CD14-positive monocyte (primary cell): ENCODE data around the gene ANGPTL8. TPM values are rescaled to one million over a fixed set of nuclear protein-coding genes. Genes with fewer than 3 reads are reported as not detected.

Experiments
- DNase-seq, 3 donors: peaks; one replicate each; pipeline ENCODE4 v3.0.0-alpha.2; 2011 to 2022
- H2AFZ ChIP-seq: 2 replicates; pipeline ENCODE4 v1.6.0; 2012; ENCODE audit warnings: mild to moderate bottlenecking, low read depth, low read length, inconsistent platforms; ENCODE audit not compliant: insufficient read depth, poor library complexity, severe bottlenecking
- H3K27ac ChIP-seq, 2 donors: 1 replicate in 1 of 2; 2 replicates in 1 of 2; pipeline ENCODE4 v1.5.1; 2012 to 2013; ENCODE audit warnings: low read length in 2 of 2, control low read depth in 1 of 2, inconsistent platforms in 1 of 2, low read depth in 1 of 2, mild to moderate bottlenecking in 1 of 2
- H3K27me3 ChIP-seq, 2 donors: one replicate each; pipeline versions ENCODE4 v1.6.0 to v1.6.1; 2011 to 2013; ENCODE audit warnings: low read length in 2 of 2; ENCODE audit not compliant: control insufficient read depth in 2 of 2, insufficient read depth in 2 of 2
- H3K36me3 ChIP-seq, 2 donors: replicated peaks in 1 of 2; 1 replicate in 1 of 2; 2 replicates in 1 of 2; pipeline versions ENCODE4 v1.5.1 to v1.6.1; 2012 to 2013; ENCODE audit warnings: low read length in 2 of 2, control low read depth in 1 of 2, inconsistent platforms in 1 of 2, mild to moderate bottlenecking in 1 of 2; ENCODE audit not compliant: insufficient read depth in 2 of 2, control insufficient read depth in 1 of 2
- H3K4me1 ChIP-seq, 2 donors: 1 replicate in 1 of 2; 2 replicates in 1 of 2; pipeline versions ENCODE4 v1.5.1 to v1.6.1; 2012 to 2013; ENCODE audit warnings: low read length in 2 of 2, control low read depth in 1 of 2, inconsistent platforms in 1 of 2, mild to moderate bottlenecking in 1 of 2, moderate library complexity in 1 of 2; ENCODE audit not compliant: insufficient read depth in 2 of 2, control insufficient read depth in 1 of 2
- H3K4me2 ChIP-seq: replicated peaks from 2 replicates; pipeline ENCODE3; 2012; ENCODE audit warnings: low read length, moderate library complexity, mild to moderate bottlenecking; ENCODE audit not compliant: poor library complexity, severe bottlenecking; ENCODE audit errors: extremely low read depth
- H3K4me3 ChIP-seq, 3 experiments: fragments of 200-600 bp in 1 of 3; sonication (generic) in 1 of 3; replicated peaks in 1 of 3; 1 replicate in 2 of 3; 2 replicates in 1 of 3; pipeline ENCODE4 v1.5.1; 2011 to 2013; ENCODE audit warnings: low read length in 3 of 3, mild to moderate bottlenecking in 3 of 3, control low read depth in 2 of 3, low read depth in 2 of 3, inconsistent platforms in 1 of 3, moderate library complexity in 1 of 3
- H3K79me2 ChIP-seq: 2 replicates; pipeline ENCODE4 v1.6.0; 2012; ENCODE audit warnings: mild to moderate bottlenecking, control low read depth, inconsistent platforms, low read length, moderate library complexity; ENCODE audit not compliant: insufficient read depth
- H3K9ac ChIP-seq: 2 replicates; pipeline ENCODE4 v1.6.0; 2017; ENCODE audit warnings: low read length, mild to moderate bottlenecking; ENCODE audit not compliant: insufficient read depth, poor library complexity, severe bottlenecking
- H3K9me3 ChIP-seq, 2 donors: replicated peaks in 1 of 2; 1 replicate in 1 of 2; 2 replicates in 1 of 2; pipeline versions ENCODE4 v1.5.1 to v1.6.1; 2012 to 2013; ENCODE audit warnings: low read length in 2 of 2, control low read depth in 1 of 2; ENCODE audit not compliant: control insufficient read depth in 1 of 2, insufficient read depth in 1 of 2
- H4K20me1 ChIP-seq: 2 replicates; pipeline ENCODE4 v1.6.0; 2012; ENCODE audit warnings: mild to moderate bottlenecking, low read length, control low read depth, moderate library complexity; ENCODE audit not compliant: insufficient read depth
- H3K27ac Mint-ChIP-seq, 7 donors: one replicate each; pipeline ENCODE4 v1.8.0; 2020; ENCODE audit warnings: mild to moderate bottlenecking in 7 of 7, mixed read lengths in 7 of 7, moderate library complexity in 6 of 7, inconsistent platforms in 2 of 7
- H3K27me3 Mint-ChIP-seq, 3 donors: one replicate each; pipeline ENCODE4 v1.8.0; 2021 to 2022; ENCODE audit warnings: low read depth in 3 of 3, mild to moderate bottlenecking in 3 of 3, mixed read lengths in 3 of 3, moderate library complexity in 3 of 3, inconsistent platforms in 1 of 3
- H3K36me3 Mint-ChIP-seq, 2 donors: one replicate each; pipeline ENCODE4 v1.8.0; 2020; ENCODE audit warnings: mixed read lengths in 2 of 2, inconsistent platforms in 1 of 2, mild to moderate bottlenecking in 1 of 2
- H3K4me1 Mint-ChIP-seq: one replicate; pipeline ENCODE4 v1.8.0; 2020; ENCODE audit warnings: mild to moderate bottlenecking, mixed read lengths
- H3K4me3 Mint-ChIP-seq, 2 donors: one replicate each; pipeline ENCODE4 v1.8.0; 2020; ENCODE audit warnings: mild to moderate bottlenecking in 2 of 2, mixed read lengths in 2 of 2, moderate library complexity in 1 of 2
- H3K9me3 Mint-ChIP-seq, 7 donors: one replicate each; pipeline ENCODE4 v1.8.0; 2020 to 2022; ENCODE audit warnings: mixed read lengths in 7 of 7, mild to moderate bottlenecking in 6 of 7, moderate library complexity in 6 of 7, inconsistent platforms in 2 of 7
- CTCF ChIP-seq: fragments of 200-600 bp; IDR thresholded peaks from one replicate; pipeline ENCODE4 v1.8.0; 2022; ENCODE audit warnings: antibody characterized with exemption, mild to moderate bottlenecking
- whole genome bisulfite sequencing: methylation state at CpG from one replicate; pipeline ENCODE4 v1.1.5; 2013; ENCODE audit warnings: missing lambda C conversion rate; ENCODE audit not compliant: insufficient coverage; 5-methylcytosine and 5-hydroxymethylcytosine counted together
- intact Hi-C, 2 donors: fragments of 100-400 bp; cut with micrococcal nuclease; formaldehyde crosslinking; loops; one replicate each; pipeline versions ENCODE4 v1.15.0 to v1.15.1; 2023
- polyA plus RNA-seq, 3 donors: library from polyadenylated mRNA; depleted of rRNA in 1 of 3; unstranded in 2 of 3; stranded (reverse) in 1 of 3; fragments of 300-500 nt in 2 of 3; fragments of >200 nt in 1 of 3; fragmentation: Illumina TruSeq in 2 of 3; gene quantifications; 1 replicate in 2 of 3; 2 replicates in 1 of 3; pipeline ENCODE4 v1.2.3, GENCODE V29; 2012 to 2021

Gene ANGPTL8
- polyA plus RNA-seq, 3 donors: not detected

GRCh38 chr19:11204076-11204602 lies 35.3 kb upstream of the ANGPTL8 start:
- no peak overlapping the region for H3K4me3 ChIP-seq
- H3K36me3 Mint-ChIP-seq: no peaks in the 10 kb centered on the region
- H3K4me1 ChIP-seq: peaks cover 0 to 11% of the 10 kb centered on the region in 2 donors
- H3K4me1 Mint-ChIP-seq: peaks cover 11% of the 10 kb centered on the region
- no peaks in the 10 kb centered on the region for H3K79me2 ChIP-seq
- 14% methylated on average over 1 of the region's 9 CpGs for WGBS
- TF ChIP-seq CTCF: peak; percentile 71
- no peak overlapping the region for H2AFZ ChIP-seq
- DNase-seq: no peak
- peaks cover 0 to 2% (median 0%) of the 10 kb centered on the region in 7 donors for H3K9me3 Mint-ChIP-seq
- peak overlapping the region in 2 of 7 donors; percentile 39 to 64 for H3K27ac Mint-ChIP-seq
- H3K4me3 Mint-ChIP-seq: no peak overlapping the region
- no peak overlapping the region for H3K4me2 ChIP-seq
- intact Hi-C loops: loop anchor here (5.0 kb wide), 1 partner anchor 67 kb away; no protein-coding TSS in a partner anchor
- no peaks in the 10 kb centered on the region for H4K20me1 ChIP-seq
- no peaks in the 10 kb centered on the region for H3K9me3 ChIP-seq
- H3K9ac ChIP-seq: no peak overlapping the region
- H3K27me3 ChIP-seq: no peaks in the 10 kb centered on the region
- no peaks in the 10 kb centered on the region for H3K36me3 ChIP-seq
- peaks cover 6 to 11% (median 8%) of the 10 kb centered on the region in 3 donors for H3K27me3 Mint-ChIP-seq
- H3K27ac ChIP-seq: no peak overlapping the region

GRCh38 chr19:11204943-11205349 lies 34.5 kb upstream of the ANGPTL8 start:
- Mint-ChIP-seq H3K27me3 (peaks cover 8 to 17% (median 8%) of the 10 kb centered on the region in 3 donors), H3K4me3 (no peak overlapping the region), H3K36me3 (no peaks in the 10 kb centered on the region), H3K27ac (peak overlapping the region in 1 of 7 donors; percentile 43), H3K4me1 (peaks cover 11% of the 10 kb centered on the region), H3K9me3 (peaks cover 0 to 3% (median 0%) of the 10 kb centered on the region in 7 donors)
- WGBS: no CpG with 5 or more reads among the region's 5 CpGs
- H3K79me2 ChIP-seq: no peaks in the 10 kb centered on the region
- H3K9ac ChIP-seq: no peak overlapping the region
- H3K27ac ChIP-seq: no peak overlapping the region
- peaks cover 0 to 11% of the 10 kb centered on the region in 2 donors for H3K4me1 ChIP-seq
- no peak for DNase-seq
- H2AFZ ChIP-seq: no peak overlapping the region
- H3K4me2 ChIP-seq: no peak overlapping the region
- TF ChIP-seq CTCF: no peak
- intact Hi-C loops: loop anchor here (5.0 kb wide), 2 partner anchors 68 to 168 kb away; no protein-coding TSS in a partner anchor
- H3K36me3 ChIP-seq: no peaks in the 10 kb centered on the region
- H3K4me3 ChIP-seq: no peak overlapping the region
- no peaks in the 10 kb centered on the region for H3K27me3 ChIP-seq
- no peaks in the 10 kb centered on the region for H4K20me1 ChIP-seq
- H3K9me3 ChIP-seq: no peaks in the 10 kb centered on the region
